Measurements from ENCODE around the gene PTGIS.
"Not testable (repeated sequence)": the region's sequence is repeated elsewhere in the genome, so short reads cannot be mapped to it uniquely, and the experiment has no call there.

PTGIS gene

GRCh38 chr20:49579874-49580812 is 12.2 kb upstream of the PTGIS start:
- no peak for DNase-seq (ENCODE audit: low read depth in 2 of 2)

GRCh38 chr20:49579195-49579594 is 11.3 kb upstream of the PTGIS start:
- DNase-seq (ENCODE audit: low read depth in 2 of 2) = no peak

- no peak for DNase-seq (ENCODE audit: low read depth in 2 of 2)
Observed at GRCh38 chr20:49578436-49578835, 10.5 kb upstream of the PTGIS start.

GRCh38 chr20:49575551-49576060 is 7.7 kb upstream of the PTGIS start:
- DNase-seq (ENCODE audit: low read depth in 2 of 2) = no peak

- no peak for DNase-seq (ENCODE audit: low read depth in 2 of 2)
Observed at GRCh38 chr20:49573900-49574416, 6.0 kb upstream of the PTGIS start.

GRCh38 chr20:49572857-49573256 is 4.9 kb upstream of the PTGIS start:
- DNase-seq (ENCODE audit: low read depth in 2 of 2) = no peak

- no peak for DNase-seq (ENCODE audit: low read depth in 2 of 2)
Observed at GRCh38 chr20:49571553-49571835, 3.6 kb upstream of the PTGIS start.

- DNase-seq (ENCODE audit: low read depth in 2 of 2) = no peak
Observed at GRCh38 chr20:49570828-49571552, 3.1 kb upstream of the PTGIS start.

- no peak for DNase-seq (ENCODE audit: low read depth in 2 of 2)
Observed at GRCh38 chr20:49570161-49570827, 2.4 kb upstream of the PTGIS start.

GRCh38 chr20:49569411-49570115 is 1.6 kb upstream of the PTGIS start:
- no peak for DNase-seq (ENCODE audit: low read depth in 2 of 2)

GRCh38 chr20:49568278-49569151 is 578 bp upstream of the PTGIS start:
- DNase-seq (ENCODE audit: low read depth in 2 of 2) = no peak

GRCh38 chr20:49566401-49567364 is 1.3 kb downstream of the PTGIS start:
- DNase-seq (ENCODE audit: low read depth in 2 of 2) = no peak

GRCh38 chr20:49564991-49565390 is 2.9 kb downstream of the PTGIS start:
- DNase-seq (ENCODE audit: low read depth in 2 of 2) = not testable (repeated sequence)

- no peak for DNase-seq (ENCODE audit: low read depth in 2 of 2)
Observed at GRCh38 chr20:49563015-49563980, 4.6 kb downstream of the PTGIS start.

- DNase-seq (ENCODE audit: low read depth in 2 of 2) = no peak
Observed at GRCh38 chr20:49562311-49563014, 5.5 kb downstream of the PTGIS start.

- no peak for DNase-seq (ENCODE audit: low read depth in 2 of 2)
Observed at GRCh38 chr20:49561806-49562205, 6.1 kb downstream of the PTGIS start.

- DNase-seq (ENCODE audit: low read depth in 2 of 2) = no peak
Observed at GRCh38 chr20:49561256-49561655, 6.7 kb downstream of the PTGIS start.

- DNase-seq (ENCODE audit: low read depth in 2 of 2) = no peak
Observed at GRCh38 chr20:49560646-49561045, 7.3 kb downstream of the PTGIS start.

Data from stimulated activated CD4-positive, alpha-beta T cell treated with anti-CD3 and anti-CD28 coated beads, Interleukin-1b, Interleukin-23, amount 100 ng/mL, for 4 hours (primary cell).